Measurements from ENCODE around the gene E2F1. TPM values are rescaled to one million over a fixed set of nuclear protein-coding genes. Genes with fewer than 3 reads are reported as not detected.

Gene E2F1
- total and polyA plus RNA-seq, 2 donors: 3.3 to 13.3 TPM

- H3K27ac ChIP-seq (ENCODE audit: low read depth in 1 of 2, low read length in 1 of 2): no peak overlapping the region
- H3K9me3 ChIP-seq (ENCODE audit: control insufficient read depth in 2 of 2, insufficient read depth in 1 of 2, low read length in 1 of 2): peaks cover 0 to under 1% of the 10 kb centered on the region in 2 donors
- H3K27me3 ChIP-seq (ENCODE audit: control insufficient read depth in 2 of 2, insufficient read depth in 1 of 2, low read length in 1 of 2): no peaks in the 10 kb centered on the region
- H3K4me1 ChIP-seq (ENCODE audit: control insufficient read depth in 2 of 2, insufficient read depth in 2 of 2, low read length in 2 of 2): peaks cover 3 to 23% of the 10 kb centered on the region in 2 donors
- no peak for DNase-seq (ENCODE audit: low read depth in 6 of 9, low spot score in 9 of 9)
- no peaks in the 10 kb centered on the region for H3K36me3 ChIP-seq (ENCODE audit: control insufficient read depth in 2 of 2, insufficient read depth in 2 of 2, low read length in 1 of 2)
- no peak overlapping the region for H3K4me3 ChIP-seq (ENCODE audit: low read length in 2 of 2)
- WGBS: 95% methylated on average over 5 of the region's 5 CpGs
Measured at GRCh38 chr20:33693289-33693688, 7.1 kb upstream of the E2F1 start.

GRCh38 chr20:33689973-33690372 is 3.8 kb upstream of the E2F1 start:
- peaks cover 13 to 40% of the 10 kb centered on the region in 2 donors for H3K4me1 ChIP-seq (ENCODE audit: control insufficient read depth in 2 of 2, insufficient read depth in 2 of 2, low read length in 2 of 2)
- no peaks in the 10 kb centered on the region for H3K36me3 ChIP-seq (ENCODE audit: control insufficient read depth in 2 of 2, insufficient read depth in 2 of 2, low read length in 1 of 2)
- H3K27ac ChIP-seq (ENCODE audit: low read depth in 1 of 2, low read length in 1 of 2): peak overlapping the region; percentile 38 to 64
- H3K9me3 ChIP-seq (ENCODE audit: control insufficient read depth in 2 of 2, insufficient read depth in 1 of 2, low read length in 1 of 2): no peaks in the 10 kb centered on the region
- H3K27me3 ChIP-seq (ENCODE audit: control insufficient read depth in 2 of 2, insufficient read depth in 1 of 2, low read length in 1 of 2): no peaks in the 10 kb centered on the region
- WGBS: 3% methylated on average over 4 of the region's 4 CpGs
- DNase-seq (ENCODE audit: low read depth in 6 of 9, low spot score in 9 of 9): peak in 4 of 9 donors; percentile 49 to 81 (median 53)
- no peak overlapping the region for H3K4me3 ChIP-seq (ENCODE audit: low read length in 2 of 2)

DNA sequence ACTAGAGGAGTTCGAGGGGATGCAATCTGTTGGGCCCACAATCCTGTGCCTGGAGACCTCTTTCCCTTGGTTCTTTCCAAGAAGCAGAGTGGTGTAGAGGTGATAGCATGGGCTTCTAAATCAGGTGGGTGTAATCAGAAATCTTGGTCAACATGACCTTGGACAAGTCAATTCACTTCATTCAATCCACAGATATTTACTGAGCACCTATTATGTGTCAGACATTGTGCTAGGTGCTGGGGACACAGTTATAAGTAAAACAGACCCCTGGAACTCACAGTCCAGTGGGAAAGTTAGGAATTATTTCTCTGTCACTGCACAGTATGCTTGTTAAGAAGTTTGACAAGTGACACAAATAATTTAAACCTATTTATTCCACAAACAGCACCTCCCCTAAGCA is 3.3 kb upstream of the E2F1 start:
- 100% methylated on average over 1 of the region's 1 CpG for WGBS
- H3K27ac ChIP-seq (ENCODE audit: low read depth in 1 of 2, low read length in 1 of 2): no peak overlapping the region

GRCh38 chr20:33688938-33689424 is 2.8 kb upstream of the E2F1 start:
- no peak for DNase-seq (ENCODE audit: low read depth in 6 of 9, low spot score in 9 of 9)

More for the DNA sequence above, 3.3 kb upstream of the E2F1 start:
- no peaks in the 10 kb centered on the region for H3K27me3 ChIP-seq (ENCODE audit: control insufficient read depth in 2 of 2, insufficient read depth in 1 of 2, low read length in 1 of 2)
- no peaks in the 10 kb centered on the region for H3K9me3 ChIP-seq (ENCODE audit: control insufficient read depth in 2 of 2, insufficient read depth in 1 of 2, low read length in 1 of 2)
- no peak for DNase-seq (ENCODE audit: low read depth in 6 of 9, low spot score in 9 of 9)
- no peaks in the 10 kb centered on the region for H3K36me3 ChIP-seq (ENCODE audit: control insufficient read depth in 2 of 2, insufficient read depth in 2 of 2, low read length in 1 of 2)
- H3K4me3 ChIP-seq (ENCODE audit: low read length in 2 of 2): no peak overlapping the region
- peaks cover 17 to 45% of the 10 kb centered on the region in 2 donors for H3K4me1 ChIP-seq (ENCODE audit: control insufficient read depth in 2 of 2, insufficient read depth in 2 of 2, low read length in 2 of 2)

DNA sequence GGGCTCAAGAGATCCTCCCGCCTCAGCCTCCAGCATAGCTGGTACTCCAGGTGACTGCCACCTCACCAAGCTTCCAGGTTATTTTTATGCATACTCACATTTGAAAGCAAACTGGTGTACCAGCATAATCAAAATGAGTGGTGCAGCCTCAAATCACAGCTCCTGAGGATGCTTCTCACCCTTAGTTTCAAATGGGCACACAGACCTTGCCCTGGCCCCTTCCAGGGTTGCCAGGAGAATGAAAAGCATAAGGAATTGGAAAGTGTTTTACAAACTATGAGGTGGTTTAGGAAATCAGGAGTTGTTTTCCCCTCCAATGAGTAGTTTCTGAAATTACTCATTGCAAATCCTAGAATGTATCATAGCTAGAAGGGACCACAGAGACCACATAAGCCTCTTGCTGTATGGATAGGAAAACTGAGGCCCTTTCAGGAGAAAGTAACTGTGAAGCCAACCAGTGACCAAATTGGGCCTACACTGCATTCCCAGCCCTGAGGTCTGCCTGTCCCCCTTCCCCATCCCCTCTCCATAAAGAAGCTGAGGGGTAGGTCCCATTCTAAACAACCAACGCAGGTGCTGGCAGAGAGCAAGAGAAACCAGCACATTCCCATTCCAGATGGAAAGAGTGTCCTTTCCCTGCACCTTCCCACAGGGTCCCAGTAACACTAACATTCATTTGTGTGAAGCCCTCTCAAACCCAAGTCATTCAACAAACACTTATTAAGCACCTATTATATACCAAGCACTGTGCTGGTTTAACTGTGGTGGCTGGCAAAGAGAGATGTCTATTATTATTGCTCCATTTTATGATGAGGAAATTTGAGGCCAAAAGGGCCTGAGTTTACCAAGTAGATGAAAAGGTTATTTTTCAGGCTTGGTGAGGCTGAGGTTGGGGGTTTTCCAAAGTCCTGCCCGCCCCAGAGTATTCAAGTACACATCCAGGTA is 2.1 kb upstream of the E2F1 start:
- Histone ChIP-seq H3K36me3 (ENCODE audit: control insufficient read depth in 2 of 2, insufficient read depth in 2 of 2, low read length in 1 of 2) (peaks cover 0 to 2% of the 10 kb centered on the region in 2 donors), H3K4me1 (ENCODE audit: control insufficient read depth in 2 of 2, insufficient read depth in 2 of 2, low read length in 2 of 2) (peaks cover 17 to 52% of the 10 kb centered on the region in 2 donors), H3K9me3 (ENCODE audit: control insufficient read depth in 2 of 2, insufficient read depth in 1 of 2, low read length in 1 of 2) (no peaks in the 10 kb centered on the region), H3K27ac (ENCODE audit: low read depth in 1 of 2, low read length in 1 of 2) (no peak overlapping the region), H3K27me3 (ENCODE audit: control insufficient read depth in 2 of 2, insufficient read depth in 1 of 2, low read length in 1 of 2) (no peaks in the 10 kb centered on the region), H3K4me3 (ENCODE audit: low read length in 2 of 2) (no peak overlapping the region)
- no peak for DNase-seq (ENCODE audit: low read depth in 6 of 9, low spot score in 9 of 9)
- WGBS: 98% methylated on average over 3 of the region's 3 CpGs

More at GRCh38 chr20:33688938-33689424, 2.8 kb upstream of the E2F1 start:
- peaks cover 17 to 49% of the 10 kb centered on the region in 2 donors for H3K4me1 ChIP-seq (ENCODE audit: control insufficient read depth in 2 of 2, insufficient read depth in 2 of 2, low read length in 2 of 2)
- H3K36me3 ChIP-seq (ENCODE audit: control insufficient read depth in 2 of 2, insufficient read depth in 2 of 2, low read length in 1 of 2): peaks cover 0 to 2% of the 10 kb centered on the region in 2 donors
- no peaks in the 10 kb centered on the region for H3K27me3 ChIP-seq (ENCODE audit: control insufficient read depth in 2 of 2, insufficient read depth in 1 of 2, low read length in 1 of 2)
- no peak overlapping the region for H3K27ac ChIP-seq (ENCODE audit: low read depth in 1 of 2, low read length in 1 of 2)
- no peak overlapping the region for H3K4me3 ChIP-seq (ENCODE audit: low read length in 2 of 2)
- H3K9me3 ChIP-seq (ENCODE audit: control insufficient read depth in 2 of 2, insufficient read depth in 1 of 2, low read length in 1 of 2): no peaks in the 10 kb centered on the region
- 95% methylated on average over 3 of the region's 3 CpGs for WGBS

DNA sequence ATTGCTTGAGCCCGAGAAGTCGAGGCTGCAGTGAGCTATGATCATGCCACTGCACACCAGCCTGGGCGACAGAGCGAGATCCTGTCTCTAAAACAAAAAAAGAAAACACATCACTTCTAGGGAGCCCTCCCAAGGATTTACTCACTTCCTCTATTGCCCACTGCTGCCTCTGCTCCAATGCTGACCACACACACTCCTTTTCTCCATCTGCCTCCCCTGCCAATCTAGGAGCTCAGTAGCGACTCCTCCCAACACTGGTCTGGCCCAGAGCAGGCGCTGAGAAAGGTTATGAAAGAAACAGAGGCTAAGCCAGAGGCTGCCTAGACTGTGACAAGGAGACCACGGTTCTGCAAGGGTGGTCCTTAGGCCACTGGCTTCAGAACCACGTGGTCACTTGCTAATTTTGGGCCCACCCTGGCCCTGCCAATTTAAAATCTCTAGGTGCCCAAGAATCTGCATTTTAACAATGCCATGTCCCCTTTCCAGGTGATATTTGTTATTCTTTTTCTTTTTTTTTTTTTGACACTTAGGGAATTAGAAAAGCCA is 1.3 kb upstream of the E2F1 start:
- no peak for DNase-seq (ENCODE audit: low read depth in 6 of 9, low spot score in 9 of 9)
- peaks cover 18 to 54% of the 10 kb centered on the region in 2 donors for H3K4me1 ChIP-seq (ENCODE audit: control insufficient read depth in 2 of 2, insufficient read depth in 2 of 2, low read length in 2 of 2)
- no peak overlapping the region for H3K4me3 ChIP-seq (ENCODE audit: low read length in 2 of 2)
- H3K27me3 ChIP-seq (ENCODE audit: control insufficient read depth in 2 of 2, insufficient read depth in 1 of 2, low read length in 1 of 2): no peaks in the 10 kb centered on the region
- H3K36me3 ChIP-seq (ENCODE audit: control insufficient read depth in 2 of 2, insufficient read depth in 2 of 2, low read length in 1 of 2): peaks cover 0 to 2% of the 10 kb centered on the region in 2 donors
- no peaks in the 10 kb centered on the region for H3K9me3 ChIP-seq (ENCODE audit: control insufficient read depth in 2 of 2, insufficient read depth in 1 of 2, low read length in 1 of 2)
- 95% methylated on average over 8 of the region's 8 CpGs for WGBS
- no peak overlapping the region for H3K27ac ChIP-seq (ENCODE audit: low read depth in 1 of 2, low read length in 1 of 2)

GRCh38 chr20:33686984-33687366 is 790 bp upstream of the E2F1 start:
- Histone ChIP-seq H3K27ac (ENCODE audit: low read depth in 1 of 2, low read length in 1 of 2) (no peak overlapping the region), H3K4me3 (ENCODE audit: low read length in 2 of 2) (no peak overlapping the region), H3K9me3 (ENCODE audit: control insufficient read depth in 2 of 2, insufficient read depth in 1 of 2, low read length in 1 of 2) (peaks cover 0 to 3% of the 10 kb centered on the region in 2 donors), H3K27me3 (ENCODE audit: control insufficient read depth in 2 of 2, insufficient read depth in 1 of 2, low read length in 1 of 2) (no peaks in the 10 kb centered on the region), H3K4me1 (ENCODE audit: control insufficient read depth in 2 of 2, insufficient read depth in 2 of 2, low read length in 2 of 2) (peaks cover 20 to 58% of the 10 kb centered on the region in 2 donors), H3K36me3 (ENCODE audit: control insufficient read depth in 2 of 2, insufficient read depth in 2 of 2, low read length in 1 of 2) (peaks cover 0 to 2% of the 10 kb centered on the region in 2 donors)
- DNase-seq (ENCODE audit: low read depth in 6 of 9, low spot score in 9 of 9): no peak
- 90% methylated on average over 14 of the region's 14 CpGs for WGBS

DNA sequence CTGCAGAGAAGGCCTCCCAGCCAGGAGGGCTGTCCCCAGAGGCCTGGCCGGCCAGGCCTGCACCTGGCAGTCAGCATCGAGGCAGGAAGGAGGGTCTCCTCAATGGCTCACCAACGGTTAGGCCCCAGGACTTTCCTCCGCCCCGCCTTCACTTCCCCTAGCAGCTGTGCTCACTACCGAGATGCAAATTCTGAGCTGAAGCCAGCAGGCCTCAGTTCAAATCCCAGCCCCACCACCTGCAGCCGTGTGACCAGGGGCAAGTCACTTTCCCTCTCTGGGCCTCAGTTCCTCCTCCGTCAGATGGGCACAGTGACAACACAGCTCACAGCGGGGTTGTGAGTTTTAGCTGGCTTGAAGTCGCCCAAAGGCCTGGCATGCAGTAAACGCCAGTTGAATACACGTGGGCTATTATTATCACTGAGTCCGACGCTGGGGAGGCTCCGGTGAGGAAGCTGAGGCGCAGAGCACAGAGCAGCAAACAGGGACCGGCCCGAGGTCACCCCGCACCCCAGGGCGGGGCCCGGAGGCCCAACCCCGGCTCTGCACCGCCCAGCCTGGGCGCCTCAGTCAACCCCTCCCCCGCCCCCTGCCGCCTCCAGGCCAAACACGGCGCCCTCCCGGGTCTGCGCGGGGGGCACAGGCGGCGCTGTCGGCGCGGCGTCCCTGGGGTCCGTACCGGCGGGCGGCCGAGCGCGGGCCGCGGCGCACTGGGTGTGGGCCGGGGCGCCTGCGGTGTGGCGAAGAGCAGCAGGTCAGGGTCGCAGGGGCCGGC is 671 bp downstream of the E2F1 start:
- DNase-seq (ENCODE audit: low read depth in 6 of 9, low spot score in 9 of 9): peak in 3 of 9 donors; percentile 40 to 68 (median 52)
- H3K9me3 ChIP-seq (ENCODE audit: control insufficient read depth in 2 of 2, insufficient read depth in 1 of 2, low read length in 1 of 2): peaks cover 0 to 3% of the 10 kb centered on the region in 2 donors
- no peaks in the 10 kb centered on the region for H3K27me3 ChIP-seq (ENCODE audit: control insufficient read depth in 2 of 2, insufficient read depth in 1 of 2, low read length in 1 of 2)
- peak overlapping the region; percentile 62 to 68 for H3K4me3 ChIP-seq (ENCODE audit: low read length in 2 of 2)
- H3K4me1 ChIP-seq (ENCODE audit: control insufficient read depth in 2 of 2, insufficient read depth in 2 of 2, low read length in 2 of 2): peaks cover 22 to 66% of the 10 kb centered on the region in 2 donors
- peaks cover 0 to 5% of the 10 kb centered on the region in 2 donors for H3K36me3 ChIP-seq (ENCODE audit: control insufficient read depth in 2 of 2, insufficient read depth in 2 of 2, low read length in 1 of 2)
- WGBS: 1% methylated on average over 53 of the region's 53 CpGs
- peak overlapping the region in 1 of 2 donors; percentile 44 for H3K27ac ChIP-seq (ENCODE audit: low read depth in 1 of 2, low read length in 1 of 2)

All from thymus (tissue), 11 donors.